Raji (cell line): ENCODE results near the gene RHBDL1.

ENCODE experiments used
- POLR2A ChIP-seq: IDR thresholded peaks from 2 replicates; pipeline ENCODE4 v1.6.1; 2011; ENCODE audit warnings: low read depth, low read length, control low read depth; ENCODE audit not compliant: insufficient read depth

The RHBDL1 gene

GRCh38 chr16:673399-673991, 2.0 kb upstream of the RHBDL1 start:
- TF ChIP-seq POLR2A, result no peak

DNA sequence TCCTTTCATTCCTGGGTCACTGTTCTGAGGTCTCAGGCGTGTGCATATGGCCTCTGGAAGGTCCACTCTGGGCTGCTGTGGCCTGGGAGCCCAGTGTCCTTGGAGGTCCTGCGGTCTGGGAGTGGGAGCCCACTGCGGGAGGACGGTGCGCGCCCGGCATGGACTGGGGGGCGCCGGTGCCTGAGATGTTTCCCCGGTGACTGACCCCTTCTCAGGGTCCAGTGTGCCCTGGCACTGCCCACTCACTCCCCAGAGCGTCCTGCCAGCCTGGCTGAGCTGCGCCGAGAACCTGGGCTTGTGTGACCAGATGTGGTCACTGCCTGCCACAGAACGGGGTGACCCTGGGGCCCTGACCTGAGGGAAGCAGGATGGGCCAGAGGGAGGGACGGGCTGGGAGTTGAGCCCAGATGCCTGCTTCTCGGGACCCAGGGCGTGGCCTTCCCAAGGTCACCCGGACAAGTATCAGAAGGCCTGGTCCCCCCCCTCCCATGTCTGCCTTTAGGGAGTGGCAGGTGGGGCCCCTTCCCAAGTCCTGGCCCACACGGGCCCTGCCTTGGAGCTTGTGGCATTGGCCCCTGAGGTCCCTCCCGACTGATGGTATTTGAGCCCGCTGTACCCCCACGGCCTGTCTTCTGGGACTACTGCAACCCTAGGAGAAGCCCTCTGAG, 1.1 kb upstream of the RHBDL1 start:
- TF ChIP-seq POLR2A, result no peak

GRCh38 chr16:675884-676564, 553 bp downstream of the RHBDL1 start:
- no peak for TF ChIP-seq POLR2A

- TF ChIP-seq POLR2A, result no peak
Measured at GRCh38 chr16:676565-676902, 1.1 kb downstream of the RHBDL1 start.

DNA sequence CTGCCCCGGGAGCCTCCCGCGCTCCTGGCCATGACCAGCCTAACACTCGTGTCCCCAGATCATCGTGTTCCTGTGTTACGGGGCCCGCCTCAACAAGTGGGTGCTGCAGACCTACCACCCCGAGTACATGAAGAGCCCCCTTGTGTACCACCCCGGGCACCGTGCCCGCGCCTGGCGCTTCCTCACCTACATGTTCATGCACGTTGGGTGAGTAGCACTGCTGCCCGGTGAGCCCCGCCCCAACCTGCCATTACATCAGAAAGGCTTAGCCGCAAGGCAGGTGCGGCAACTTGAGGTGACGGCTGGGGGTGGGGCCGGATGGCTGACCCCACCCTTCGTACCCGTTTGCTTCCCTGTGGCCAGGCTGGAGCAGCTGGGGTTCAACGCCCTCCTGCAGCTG, 1.4 kb downstream of the RHBDL1 start:
- TF ChIP-seq POLR2A, result no peak

GRCh38 chr16:677316-678190, 2.1 kb downstream of the RHBDL1 start:
- TF ChIP-seq POLR2A, result no peak

DNA sequence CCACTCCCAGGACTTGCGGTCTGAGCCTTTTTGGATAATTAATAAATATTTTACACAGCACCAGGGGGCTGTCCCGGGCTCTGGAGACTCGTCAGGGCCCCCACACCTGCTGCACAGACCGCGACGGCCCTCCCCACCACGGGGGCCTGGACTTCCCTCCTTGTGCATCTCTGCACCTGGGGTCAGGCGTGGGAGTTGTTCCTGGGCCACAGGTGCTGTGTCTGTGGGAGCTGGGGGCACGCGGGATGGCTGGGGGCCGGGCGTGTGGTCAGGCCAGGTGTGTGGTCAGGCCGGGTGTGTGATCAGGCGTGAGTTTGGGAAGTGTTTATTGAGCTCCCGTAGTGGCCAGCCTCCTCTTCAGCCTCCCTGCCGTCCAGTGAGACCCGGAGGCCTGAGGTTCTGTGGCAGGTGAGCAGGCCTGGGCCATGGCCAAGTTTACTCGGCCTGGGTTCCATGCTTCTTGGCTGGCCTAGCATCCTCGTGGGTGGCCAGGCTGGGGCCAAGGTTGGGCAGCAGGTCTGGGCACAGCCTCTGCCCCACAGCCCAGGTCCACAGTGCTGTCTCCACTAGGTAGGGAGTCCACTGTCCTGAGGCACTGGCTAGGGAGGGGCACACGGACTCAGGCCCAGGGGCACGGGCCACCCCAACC, 2.9 kb downstream of the RHBDL1 start:
- TF ChIP-seq POLR2A, result no peak

GRCh38 chr16:678858-679813, 3.7 kb downstream of the RHBDL1 start:
- no peak for TF ChIP-seq POLR2A

GRCh38 chr16:679814-680624, 4.5 kb downstream of the RHBDL1 start, which contains the start of gene STUB1:
Gene STUB1 (plus strand): TSS chr16:680410. CDS start chr16:680526, 116 bp downstream.
- peak; percentile 84 for TF ChIP-seq POLR2A

DNA sequence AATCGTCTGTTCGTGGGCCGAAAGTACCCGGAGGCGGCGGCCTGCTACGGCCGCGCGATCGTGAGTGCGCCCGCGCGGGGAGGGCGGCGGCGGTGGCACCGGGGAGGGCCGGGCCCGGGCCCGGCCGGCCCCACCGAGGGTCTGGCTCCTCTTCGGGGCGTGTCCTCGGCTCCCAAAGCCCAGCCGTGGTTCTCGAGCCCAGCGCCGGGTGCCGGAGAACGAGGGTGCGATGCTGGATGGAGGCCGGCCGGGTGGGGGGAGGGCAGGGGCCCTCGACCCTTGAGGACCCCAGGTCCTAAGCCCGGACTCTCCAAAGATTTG, 5.1 kb downstream of the RHBDL1 start:
- TF ChIP-seq POLR2A, result no peak

DNA sequence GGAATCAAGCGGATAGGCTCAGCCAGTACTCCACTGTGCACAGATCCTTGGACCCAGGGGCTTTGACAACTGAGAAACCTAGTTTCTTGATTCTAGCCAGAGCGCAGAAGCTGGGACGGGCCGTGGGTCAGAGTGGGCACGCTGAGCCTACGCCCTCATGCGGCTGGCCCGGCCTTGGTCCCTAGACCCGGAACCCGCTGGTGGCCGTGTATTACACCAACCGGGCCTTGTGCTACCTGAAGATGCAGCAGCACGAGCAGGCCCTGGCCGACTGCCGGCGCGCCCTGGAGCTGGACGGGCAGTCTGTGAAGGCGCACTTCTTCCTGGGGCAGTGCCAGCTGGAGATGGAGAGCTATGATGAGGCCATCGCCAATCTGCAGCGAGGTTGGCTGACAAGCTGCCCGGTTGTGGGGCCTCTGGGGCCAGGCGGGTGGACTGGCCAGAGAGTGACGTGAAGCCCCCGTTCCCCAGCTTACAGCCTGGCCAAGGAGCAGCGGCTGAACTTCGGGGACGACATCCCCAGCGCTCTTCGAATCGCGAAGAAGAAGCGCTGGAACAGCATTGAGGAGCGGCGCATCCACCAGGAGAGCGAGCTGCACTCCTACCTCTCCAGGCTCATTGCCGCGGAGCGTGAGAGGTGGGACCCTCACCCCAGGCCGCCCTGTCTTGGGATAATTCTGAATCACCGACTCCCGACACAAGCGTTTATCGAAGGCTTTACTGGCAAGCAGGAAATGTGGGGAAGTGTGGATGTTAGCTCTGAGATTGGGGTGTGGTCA, 5.7 kb downstream of the RHBDL1 start:
- TF ChIP-seq POLR2A, result no peak

GRCh38 chr16:681746-682427, 6.4 kb downstream of the RHBDL1 start:
- 0 out of 2 replicates have a peak, but pooled peaks have one; percentile 41 for TF ChIP-seq POLR2A
